ENCODE results near the gene VIP. TPM values are rescaled to one million over a fixed set of nuclear protein-coding genes. Genes with fewer than 3 reads are reported as not detected.

VIP gene
- total and polyA plus RNA-seq, 12 donors = 0.22 to 28.6 (median 0.40) TPM; not detected in 2

DNA sequence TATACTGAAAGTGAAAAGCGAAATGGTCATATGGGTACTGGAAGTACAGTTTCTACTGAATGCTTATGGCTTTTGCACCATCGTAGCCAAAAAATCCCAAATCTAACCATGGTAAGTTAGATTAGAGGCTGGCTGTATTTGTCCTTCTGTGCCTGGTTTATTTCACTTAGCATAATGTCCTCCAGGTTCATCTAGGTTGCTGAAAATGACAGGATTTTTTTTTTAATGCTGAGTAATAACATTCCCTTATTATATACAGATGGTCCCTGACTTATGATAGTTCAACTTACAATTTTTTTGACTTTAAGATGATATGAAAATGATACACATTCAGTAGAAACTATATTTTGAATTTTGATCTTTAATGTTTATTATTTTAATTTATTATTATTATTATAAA is 45.3 kb upstream of the VIP start:
- Histone ChIP-seq H3K27ac (peak overlapping the region in 1 of 10 donors; percentile 0), H3K36me3 (no peaks in the 10 kb centered on the region), H3K9me3 (peaks cover 0 to 21% (median 13%) of the 10 kb centered on the region in 11 donors), H3K27me3 (peaks cover 0 to 14% (median 0%) of the 10 kb centered on the region in 7 donors), H3K4me1 (peaks cover 0 to 31% (median 0%) of the 10 kb centered on the region in 9 donors), H3K4me3 (no peak overlapping the region)
- WGBS, 2 donors = 62 to 68% methylated on average over 2 of the region's 2 CpGs
- intact Hi-C loops (cut with DNase I) = no loop called here
- TF ChIP-seq CTCF (IDR thresholded peaks at IDR 0.05) = no peak
- ATAC-seq (no peak), DNase-seq (no peak)

DNA sequence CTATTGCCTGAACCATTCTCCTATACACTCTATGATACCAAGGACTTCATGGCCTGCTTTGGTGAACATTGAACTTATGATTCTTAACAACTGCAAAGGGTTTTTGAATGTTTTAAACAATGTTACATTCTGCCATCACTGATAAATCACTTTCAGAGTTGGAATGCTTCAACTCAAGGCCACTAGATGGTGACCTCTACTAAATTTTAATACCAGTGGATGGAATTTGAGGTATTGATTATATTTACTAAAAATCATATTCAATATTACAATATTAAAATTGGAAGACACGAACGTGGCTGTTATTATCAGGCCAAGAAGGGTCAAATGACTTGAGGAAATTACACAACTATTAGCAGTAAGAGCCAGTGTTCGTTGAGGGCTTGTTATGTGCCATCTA is 34.3 kb upstream of the VIP start:
- WGBS, 2 donors = 52 to 65% methylated on average over 3 of the region's 3 CpGs
- intact Hi-C loops (cut with DNase I) = no loop called here
- Histone ChIP-seq H3K27ac (no peak overlapping the region), H3K9me3 (peaks cover 0 to 20% (median 14%) of the 10 kb centered on the region in 11 donors), H3K27me3 (no peaks in the 10 kb centered on the region), H3K36me3 (peaks cover 0 to 29% (median 0%) of the 10 kb centered on the region in 9 donors), H3K4me1 (peaks cover 0 to 19% (median 0%) of the 10 kb centered on the region in 9 donors), H3K4me3 (no peak overlapping the region)
- no peak for TF ChIP-seq CTCF (IDR thresholded peaks at IDR 0.05)
- ATAC-seq (no peak), DNase-seq (no peak)

- Histone ChIP-seq H3K9me3 (no peaks in the 10 kb centered on the region), H3K27ac (no peak overlapping the region), H3K36me3 (peaks cover 0 to 46% (median 0%) of the 10 kb centered on the region in 9 donors), H3K4me1 (peaks cover 0 to 16% (median 0%) of the 10 kb centered on the region in 9 donors), H3K4me3 (no peak overlapping the region), H3K27me3 (no peaks in the 10 kb centered on the region)
- DNase-seq (no peak), ATAC-seq (no peak)
- intact Hi-C loops (cut with DNase I) = no loop called here
- TF ChIP-seq CTCF (IDR thresholded peaks at IDR 0.05) = no peak
- WGBS, 2 donors = 63 to 66% methylated on average over 3 of the region's 3 CpGs
Observed at GRCh38 chr6:152720974-152721373, 29.6 kb upstream of the VIP start.

DNA sequence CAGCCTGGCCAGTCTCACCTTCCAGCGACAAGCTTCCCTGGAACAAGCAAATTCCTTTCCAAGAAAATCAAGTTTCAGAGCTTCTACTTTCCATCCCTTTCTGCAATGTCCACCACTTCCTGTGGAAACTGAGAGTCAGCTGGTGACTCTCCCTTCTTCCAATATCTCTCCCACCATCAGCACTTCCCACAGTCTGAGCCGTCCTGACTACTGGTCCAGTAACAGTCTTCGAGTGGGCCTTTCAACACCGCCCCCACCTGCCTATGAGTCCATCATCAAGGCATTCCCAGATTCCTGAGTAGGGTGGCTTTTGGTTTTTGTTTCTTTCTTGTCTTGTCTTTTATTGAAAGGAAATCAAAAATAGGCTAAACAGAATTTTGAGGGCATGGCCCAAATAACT is 28.6 kb upstream of the VIP start:
- TF ChIP-seq CTCF (IDR thresholded peaks at IDR 0.05) = no peak
- Histone ChIP-seq H3K9me3 (no peaks in the 10 kb centered on the region), H3K36me3 (peaks cover 0 to 46% (median 0%) of the 10 kb centered on the region in 9 donors), H3K4me1 (peaks cover 0 to 16% (median 0%) of the 10 kb centered on the region in 9 donors), H3K27ac (no peak overlapping the region), H3K4me3 (no peak overlapping the region), H3K27me3 (no peaks in the 10 kb centered on the region)
- intact Hi-C loops (cut with DNase I) = no loop called here
- WGBS, 2 donors = 69 to 72% methylated on average over 4 of the region's 4 CpGs
- DNase-seq (no peak), ATAC-seq (no peak)

Data from heart right ventricle (tissue), 16 donors.